ENCODE results near the gene MMADHC. TPM values are rescaled to one million over a fixed set of nuclear protein-coding genes. Genes with fewer than 3 reads are reported as not detected.

The MMADHC gene
- total RNA-seq, 4 donors from 2014 or later, result 140 to 205 (median 169) TPM

DNA sequence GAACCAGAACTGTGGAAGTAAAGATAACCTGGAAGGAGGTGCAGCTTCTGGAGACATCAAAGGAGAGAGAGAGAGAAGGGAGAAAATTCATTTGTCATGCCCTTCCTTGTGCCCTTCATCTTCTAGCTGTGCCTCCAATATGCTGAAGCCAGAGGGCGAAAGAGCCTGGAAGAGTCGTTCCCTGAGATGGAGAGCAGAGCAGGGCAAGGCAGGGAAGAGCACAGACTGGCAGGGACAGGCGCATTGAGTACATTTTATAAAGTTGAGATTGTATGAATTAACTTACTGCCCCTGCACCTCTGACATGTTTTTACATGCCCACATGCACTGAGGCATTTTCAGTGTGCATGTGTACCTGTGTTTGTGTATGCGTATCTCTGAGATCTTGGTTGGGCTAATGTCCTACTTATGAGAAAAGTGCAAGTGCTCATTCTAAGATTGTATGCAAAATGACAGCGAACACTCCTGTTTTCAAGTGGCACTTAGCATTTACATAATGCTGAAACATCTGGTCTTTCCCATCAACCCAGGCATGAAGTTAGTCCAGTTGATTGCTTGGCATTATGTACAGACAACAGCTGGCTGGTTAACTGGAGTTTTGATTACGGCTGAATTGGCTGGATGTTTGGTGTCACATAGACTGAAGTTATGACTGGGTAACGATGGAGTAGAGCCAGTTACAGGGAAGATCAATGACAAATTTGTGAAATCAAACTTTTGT lies 23.7 kb upstream of the MMADHC start:
- no peak for TF ChIP-seq POLR2A (IDR thresholded peaks at IDR 0.05)
- TF ChIP-seq CTCF (IDR thresholded peaks at IDR 0.05 in 4 of 5, conservative IDR thresholded peaks at IDR 0.05 in 1 of 5), result no peak
- Histone ChIP-seq H3K9me3 (no peaks in the 10 kb centered on the region), H3K27ac (no peak overlapping the region), H3K36me3 (no peaks in the 10 kb centered on the region), H3K4me3 (no peak overlapping the region), H3K4me1 (peaks cover 0 to 9% of the 10 kb centered on the region in 2 donors), H3K27me3 (no peaks in the 10 kb centered on the region)
- ATAC-seq (peak in 1 of 2 donors; percentile 19), DNase-seq (no peak)
- in situ Hi-C loops (cut with MboI; ENCODE audit: low sequenced_read_pairs in 4 of 4) (loop anchor here in 2 of 4 donors (25.0 kb wide), 2 partner anchors 1426 to 1451 kb away; no protein-coding TSS in a partner anchor), intact Hi-C loops (cut with DNase I; ENCODE audit: low total_unique reads) (no loop called here)

DNA sequence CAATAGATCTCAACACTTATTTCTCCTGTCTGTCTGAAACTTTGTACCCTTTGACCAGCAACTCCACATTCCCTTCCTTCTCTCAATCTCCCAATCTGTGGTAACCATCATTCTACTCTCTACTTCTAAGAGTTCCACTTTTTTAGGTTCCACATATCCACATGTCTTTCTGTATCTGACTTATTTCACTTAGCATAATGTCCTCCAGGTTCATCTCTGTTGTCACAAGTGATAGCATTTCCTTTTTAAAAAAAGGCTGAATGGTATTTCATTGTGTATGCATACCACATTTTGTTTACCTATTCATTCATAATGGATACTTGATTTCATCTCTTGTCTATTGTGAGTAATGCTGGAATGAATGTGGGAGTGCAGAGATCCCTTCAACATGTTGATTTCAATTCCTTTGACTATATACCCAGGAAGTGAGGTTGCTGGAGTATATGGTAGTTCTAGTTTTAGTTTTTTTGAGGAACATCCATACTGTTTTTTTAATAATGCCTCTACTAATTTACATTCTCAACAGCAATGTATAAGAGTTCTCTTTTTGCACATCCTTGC lies 18.8 kb upstream of the MMADHC start:
- no peaks in the 10 kb centered on the region for H3K27me3 ChIP-seq
- H3K4me1 ChIP-seq, result no peaks in the 10 kb centered on the region
- ATAC-seq (no peak), DNase-seq (no peak)
- in situ Hi-C loops (cut with MboI; ENCODE audit: low sequenced_read_pairs in 4 of 4) (loop anchor here in 3 of 4 donors (10.0 to 25.0 kb wide), 4 partner anchors 158 to 1638 kb away; no protein-coding TSS in a partner anchor), intact Hi-C loops (cut with DNase I; ENCODE audit: low total_unique reads) (no loop called here)
- H3K27ac ChIP-seq, result no peak overlapping the region
- TF ChIP-seq CTCF (IDR thresholded peaks at IDR 0.05 in 4 of 5, conservative IDR thresholded peaks at IDR 0.05 in 1 of 5) (no peak), POLR2A (IDR thresholded peaks at IDR 0.05) (no peak)
- H3K4me3 ChIP-seq, result no peak overlapping the region
- no peaks in the 10 kb centered on the region for H3K36me3 ChIP-seq
- H3K9me3 ChIP-seq, result no peaks in the 10 kb centered on the region

- intact Hi-C loops (cut with DNase I; ENCODE audit: low total_unique reads) (no loop called here), in situ Hi-C loops (cut with MboI; ENCODE audit: low sequenced_read_pairs in 4 of 4) (loop anchor here in 3 of 4 donors (10.0 to 25.0 kb wide), 4 partner anchors 162 to 1642 kb away; no protein-coding TSS in a partner anchor)
- DNase-seq (no peak), ATAC-seq (no peak)
- H3K27me3 ChIP-seq, result no peaks in the 10 kb centered on the region
- H3K36me3 ChIP-seq, result no peaks in the 10 kb centered on the region
- no peaks in the 10 kb centered on the region for H3K4me1 ChIP-seq
- H3K9me3 ChIP-seq, result no peaks in the 10 kb centered on the region
- H3K4me3 ChIP-seq, result no peak overlapping the region
- TF ChIP-seq CTCF (IDR thresholded peaks at IDR 0.05 in 4 of 5, conservative IDR thresholded peaks at IDR 0.05 in 1 of 5) (no peak), POLR2A (IDR thresholded peaks at IDR 0.05) (no peak)
- no peak overlapping the region for H3K27ac ChIP-seq
These were observed 15.7 kb upstream of the MMADHC start for GRCh38 chr2:149603248-149603647.

GRCh38 chr2:149601141-149601796 lies 13.7 kb upstream of the MMADHC start:
- Histone ChIP-seq H3K4me3 (no peak overlapping the region), H3K36me3 (no peaks in the 10 kb centered on the region), H3K27ac (no peak overlapping the region), H3K9me3 (no peaks in the 10 kb centered on the region), H3K27me3 (no peaks in the 10 kb centered on the region), H3K4me1 (peaks cover 4 to 5% of the 10 kb centered on the region in 2 donors)
- no peak for DNase-seq
- in situ Hi-C loops (cut with MboI; ENCODE audit: low sequenced_read_pairs in 4 of 4) (loop anchor here in 3 of 4 donors (10.0 to 25.0 kb wide), 4 partner anchors 164 to 1644 kb away; no protein-coding TSS in a partner anchor), intact Hi-C loops (cut with DNase I; ENCODE audit: low total_unique reads) (no loop called here)
- ATAC-seq, result no peak
- TF ChIP-seq CTCF (IDR thresholded peaks at IDR 0.05 in 4 of 5, conservative IDR thresholded peaks at IDR 0.05 in 1 of 5) (no peak), POLR2A (IDR thresholded peaks at IDR 0.05) (no peak)

Data from gastrocnemius medialis (tissue), 4 donors.